ENCODE results near the gene AP1M1. TPM values are rescaled to one million over a fixed set of nuclear protein-coding genes. Genes with fewer than 3 reads are reported as not detected.

The AP1M1 gene
- total RNA-seq, 1 experiment from 2014 or later: 30.3 TPM

GRCh38 chr19:16207490-16208025 lies 9.8 kb downstream of the AP1M1 start:
- H3K9me3 Mint-ChIP-seq: no peaks in the 10 kb centered on the region
- no peak overlapping the region for H3K56ac ChIP-seq (ENCODE audit: insufficient read length, low read depth, low read length)
- no peaks in the 10 kb centered on the region for H3K27me3 ChIP-seq (ENCODE audit: insufficient read depth, low read length)
- H4K20me1 ChIP-seq (ENCODE audit: control insufficient read depth, insufficient read depth, insufficient read length): no peaks in the 10 kb centered on the region
- no peak overlapping the region for H2BK20ac ChIP-seq (ENCODE audit: low read depth, low read length, poor library complexity, severe bottlenecking)
- H2BK120ac ChIP-seq (ENCODE audit: low read depth, low read length, poor library complexity, severe bottlenecking): no peak overlapping the region
- peaks cover 4 to 32% (median 27%) of the 10 kb centered on the region in 3 experiments; a peak in 6 of 7 replicates for H3K36me3 Mint-ChIP-seq (ENCODE audit: insufficient read depth in 1 of 3, low read depth in 3 of 3)
- no peak overlapping the region for H2BK12ac ChIP-seq (ENCODE audit: insufficient read length, low read depth, low read length)
- H2BK5ac ChIP-seq (ENCODE audit: insufficient read length, low read length): no peak overlapping the region
- H4K91ac ChIP-seq (ENCODE audit: insufficient read length, low read depth, low read length): no peak overlapping the region
- H3K27ac ChIP-seq (ENCODE audit: insufficient read length, low read depth, low read length): no peak overlapping the region
- H3K9ac ChIP-seq (ENCODE audit: extremely low read depth, insufficient read length, low read length): no peak overlapping the region
- no peak for DNase-seq
- H4K5ac ChIP-seq (ENCODE audit: insufficient read length, low read depth, low read length): no peak overlapping the region
- TF ChIP-seq, protein P1, sequence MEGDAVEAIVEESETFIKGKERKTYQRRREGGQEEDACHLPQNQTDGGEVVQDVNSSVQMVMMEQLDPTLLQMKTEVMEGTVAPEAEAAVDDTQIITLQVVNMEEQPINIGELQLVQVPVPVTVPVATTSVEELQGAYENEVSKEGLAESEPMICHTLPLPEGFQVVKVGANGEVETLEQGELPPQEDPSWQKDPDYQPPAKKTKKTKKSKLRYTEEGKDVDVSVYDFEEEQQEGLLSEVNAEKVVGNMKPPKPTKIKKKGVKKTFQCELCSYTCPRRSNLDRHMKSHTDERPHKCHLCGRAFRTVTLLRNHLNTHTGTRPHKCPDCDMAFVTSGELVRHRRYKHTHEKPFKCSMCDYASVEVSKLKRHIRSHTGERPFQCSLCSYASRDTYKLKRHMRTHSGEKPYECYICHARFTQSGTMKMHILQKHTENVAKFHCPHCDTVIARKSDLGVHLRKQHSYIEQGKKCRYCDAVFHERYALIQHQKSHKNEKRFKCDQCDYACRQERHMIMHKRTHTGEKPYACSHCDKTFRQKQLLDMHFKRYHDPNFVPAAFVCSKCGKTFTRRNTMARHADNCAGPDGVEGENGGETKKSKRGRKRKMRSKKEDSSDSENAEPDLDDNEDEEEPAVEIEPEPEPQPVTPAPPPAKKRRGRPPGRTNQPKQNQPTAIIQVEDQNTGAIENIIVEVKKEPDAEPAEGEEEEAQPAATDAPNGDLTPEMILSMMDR (conservative IDR thresholded peaks at IDR 0.05): no peak
- H3K4me3 Mint-ChIP-seq: no peak overlapping the region
- H3K23me2 ChIP-seq (ENCODE audit: insufficient read length, low read depth, low read length, poor library complexity, severe bottlenecking): no peaks in the 10 kb centered on the region
- no peak overlapping the region for H4K8ac ChIP-seq (replicated peaks; ENCODE audit: insufficient read length, low read depth, low read length)
- H3K4me2 ChIP-seq (ENCODE audit: insufficient read depth, insufficient read length, low read length): no peak overlapping the region
- no peak overlapping the region for H2BK15ac ChIP-seq (ENCODE audit: low read depth, low read length)
- H3K4ac ChIP-seq (ENCODE audit: low read depth, low read length): no peak overlapping the region
- H3K14ac ChIP-seq (ENCODE audit: insufficient read depth, low read length): no peak overlapping the region
- no peaks in the 10 kb centered on the region for H3K79me2 ChIP-seq (ENCODE audit: insufficient read depth, low read length)
- WGBS (ENCODE audit: extremely low coverage, insufficient read length, low lambda C conversion rate): no CpG with 5 or more reads among the region's 12 CpGs
- no peak overlapping the region for H3K23ac ChIP-seq (ENCODE audit: insufficient read length, low read depth, low read length)
- H3K4me1 Mint-ChIP-seq: no peaks in the 10 kb centered on the region
- no peaks in the 10 kb centered on the region for H3K9me3 ChIP-seq (ENCODE audit: control insufficient read depth, low read depth, low read length)
- H2AFZ ChIP-seq (ENCODE audit: low read length): no peak overlapping the region
- no peaks in the 10 kb centered on the region for H3K4me1 ChIP-seq (ENCODE audit: insufficient read depth, low read length)
- H3K27ac Mint-ChIP-seq: no peak overlapping the region; a peak in 1 of 7 replicates
- no peaks in the 10 kb centered on the region for H3K27me3 Mint-ChIP-seq (ENCODE audit: low read depth)
- no peaks in the 10 kb centered on the region for H3K79me1 ChIP-seq (ENCODE audit: insufficient read depth, low read depth, low read length, poor library complexity, severe bottlenecking)
- H2AK5ac ChIP-seq (ENCODE audit: insufficient read length, low read length): no peak overlapping the region
- H3K18ac ChIP-seq (ENCODE audit: insufficient read length, low read depth, low read length): no peak overlapping the region
- no peak overlapping the region for H3T11ph ChIP-seq (ENCODE audit: low read length)

Measured in H9 (cell line).